Measurements from ENCODE around the gene SBK1.
"Not testable (repeated sequence)": the region's sequence is repeated elsewhere in the genome, so short reads cannot be mapped to it uniquely, and the experiment has no call there.

DNA sequence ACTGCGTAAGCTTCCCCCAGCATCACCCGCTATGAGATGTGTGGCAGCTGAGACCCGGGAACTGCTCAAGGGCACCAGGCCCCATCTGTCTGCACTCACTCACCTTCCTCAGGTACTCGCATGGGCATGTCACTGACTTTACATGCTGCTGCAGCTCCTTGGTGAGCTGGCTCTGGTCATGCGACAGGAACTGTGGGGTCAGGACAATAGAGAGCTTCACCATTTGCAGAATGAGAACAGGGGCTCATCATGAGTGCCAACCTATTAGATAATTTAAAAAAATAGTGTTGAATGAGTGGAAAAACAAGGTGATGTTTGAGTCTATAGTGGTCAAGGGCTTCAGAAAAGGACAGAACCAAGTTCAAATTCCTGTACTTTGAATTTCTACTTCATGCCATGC lies 70.3 kb downstream of the SBK1 start:
- TF ChIP-seq POLR2A (IDR thresholded peaks at IDR 0.05), result not testable (repeated sequence)
- TF ChIP-seq, protein P1, sequence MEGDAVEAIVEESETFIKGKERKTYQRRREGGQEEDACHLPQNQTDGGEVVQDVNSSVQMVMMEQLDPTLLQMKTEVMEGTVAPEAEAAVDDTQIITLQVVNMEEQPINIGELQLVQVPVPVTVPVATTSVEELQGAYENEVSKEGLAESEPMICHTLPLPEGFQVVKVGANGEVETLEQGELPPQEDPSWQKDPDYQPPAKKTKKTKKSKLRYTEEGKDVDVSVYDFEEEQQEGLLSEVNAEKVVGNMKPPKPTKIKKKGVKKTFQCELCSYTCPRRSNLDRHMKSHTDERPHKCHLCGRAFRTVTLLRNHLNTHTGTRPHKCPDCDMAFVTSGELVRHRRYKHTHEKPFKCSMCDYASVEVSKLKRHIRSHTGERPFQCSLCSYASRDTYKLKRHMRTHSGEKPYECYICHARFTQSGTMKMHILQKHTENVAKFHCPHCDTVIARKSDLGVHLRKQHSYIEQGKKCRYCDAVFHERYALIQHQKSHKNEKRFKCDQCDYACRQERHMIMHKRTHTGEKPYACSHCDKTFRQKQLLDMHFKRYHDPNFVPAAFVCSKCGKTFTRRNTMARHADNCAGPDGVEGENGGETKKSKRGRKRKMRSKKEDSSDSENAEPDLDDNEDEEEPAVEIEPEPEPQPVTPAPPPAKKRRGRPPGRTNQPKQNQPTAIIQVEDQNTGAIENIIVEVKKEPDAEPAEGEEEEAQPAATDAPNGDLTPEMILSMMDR (IDR thresholded peaks at IDR 0.05 in 4 of 5, conservative IDR thresholded peaks at IDR 0.05 in 1 of 5), result not testable (repeated sequence)
